GM12878 (cell line): ENCODE data around the gene OR10V1. TPM values are rescaled to one million over a fixed set of nuclear protein-coding genes. Genes with fewer than 3 reads are reported as not detected.

Source experiments
- ATAC-seq: fragments of 200-7000 bp; cut with Tn5 transposase; 3 replicates; pipeline ENCODE4 v1.9.1; 2020; ENCODE audit warnings: mild to moderate bottlenecking, moderate library complexity
- BruUV-seq: library from RNA; stranded (reverse); fragments of 400-500 nt; replicated peaks from 2 replicates; lab custom pipeline; 2021; lab: Mats Ljungman, UMichigan
- CTCF ChIA-PET: fragments of 300-600 bp; sonication (Branson Sonifier 250); formaldehyde crosslinking; extraction: SDS; loops from one replicate; lab custom pipeline; 2021; ENCODE audit warnings: inconsistent platforms; lab: Yijun Ruan, JAX
- POLR2A ChIA-PET: fragments of 350-600 bp; formaldehyde crosslinking; extraction: SDS; loops from one replicate; lab custom pipeline; 2021; ENCODE audit warnings: inconsistent platforms; lab: Charles Lee
- RAD21 ChIA-PET: fragments of 300-600 bp; sonication (Branson Sonifier 250); formaldehyde crosslinking; loops from one replicate; lab custom pipeline; 2023; ENCODE audit warnings: antibody characterized with exemption; ENCODE audit not compliant: unreplicated experiment; lab: Charles Lee
- SMC1A ChIA-PET: fragments of 300-600 bp; sonication (Branson Sonifier 250); formaldehyde crosslinking; loops from one replicate; lab custom pipeline; 2023; ENCODE audit not compliant: unreplicated experiment, uncharacterized antibody; lab: Charles Lee
- DNase-seq: peaks from one replicate; pipeline ENCODE4 v3.0.0-alpha.2; 2011; ENCODE audit warnings: low read depth, low spot score
- FAIRE-seq: peaks from 3 replicates; lab custom pipeline; 2011; peaks lifted over from hg19 to GRCh38; lab: Jason Lieb, UNC
- H2AFZ ChIP-seq: 2 replicates; pipeline ENCODE4 v1.6.0; 2011; ENCODE audit warnings: low read depth, low read length, control low read depth; ENCODE audit not compliant: control insufficient read depth
- H3K27ac ChIP-seq: 2 replicates; pipeline ENCODE4 v1.5.1; 2011; ENCODE audit warnings: control low read depth; ENCODE audit not compliant: control insufficient read depth, insufficient read depth
- H3K27me3 ChIP-seq, 2 experiments: replicated peaks in 1 of 2; 2 replicates each; pipeline versions ENCODE4 v1.6.0 to v1.6.1; 2011; ENCODE audit warnings: low read length in 1 of 2; ENCODE audit not compliant: control insufficient read depth in 2 of 2, insufficient read depth in 2 of 2
- H3K36me3 ChIP-seq, 2 experiments: 2 replicates each; pipeline ENCODE4 v1.5.1; 2011; ENCODE audit warnings: low read length in 1 of 2; ENCODE audit not compliant: control insufficient read depth in 2 of 2, insufficient read depth in 2 of 2
- H3K4me1 ChIP-seq: 2 replicates; pipeline ENCODE4 v1.6.1; 2011; ENCODE audit warnings: mild to moderate bottlenecking, low read length, moderate library complexity, mixed read lengths; ENCODE audit not compliant: control insufficient read depth, insufficient read depth
- H3K4me2 ChIP-seq: 2 replicates; pipeline ENCODE4 v1.6.0; 2011; ENCODE audit warnings: control low read depth; ENCODE audit not compliant: control insufficient read depth, insufficient read depth
- H3K4me3 ChIP-seq: fragments of 200-600 bp; sonication (generic); 2 replicates; pipeline ENCODE4 v1.5.1; 2016
- H3K79me2 ChIP-seq: 2 replicates; pipeline ENCODE4 v1.6.0; 2011; ENCODE audit warnings: low read length; ENCODE audit not compliant: control insufficient read depth, insufficient read depth
- H3K9ac ChIP-seq: 2 replicates; pipeline ENCODE4 v1.8.0; 2011; ENCODE audit warnings: low read length, control low read depth, mixed read lengths; ENCODE audit not compliant: control insufficient read depth, insufficient read depth
- H3K9me3 ChIP-seq: replicated peaks from 3 replicates; pipeline ENCODE4 v1.5.1; 2011; ENCODE audit warnings: mild to moderate bottlenecking, low read length; ENCODE audit not compliant: control insufficient read depth, insufficient read depth
- H4K20me1 ChIP-seq: 2 replicates; pipeline ENCODE4 v1.6.0; 2011; ENCODE audit not compliant: control insufficient read depth, insufficient read depth
- BMI1 ChIP-seq: fragments of 450-650 bp; IDR thresholded peaks from 2 replicates; pipeline ENCODE4 v1.6.1; 2016; ENCODE audit warnings: mild to moderate bottlenecking, moderate library complexity, borderline replicate concordance
- CBX5 ChIP-seq: sonication (generic); IDR thresholded peaks from 2 replicates; pipeline ENCODE4 v1.6.1; 2016; ENCODE audit warnings: low read depth, moderate library complexity, mild to moderate bottlenecking, inconsistent platforms
- CEBPB ChIP-seq, 2 experiments: fragments of 150-350 bp in 1 of 2; IDR thresholded peaks; 2 replicates each; pipeline ENCODE4 v1.6.1; 2012 to 2014; ENCODE audit warnings: low read depth in 2 of 2, low read length in 2 of 2, borderline replicate concordance in 1 of 2, inconsistent platforms in 1 of 2
- EP300 ChIP-seq, 2 experiments: fragments of 150-350 bp in 1 of 2; IDR thresholded peaks; 2 replicates each; pipeline ENCODE4 v1.6.1; 2011 to 2012; ENCODE audit warnings: low read depth in 2 of 2, low read length in 2 of 2, borderline replicate concordance in 1 of 2, improper control_type of control experiment in 1 of 2, inconsistent platforms in 1 of 2; ENCODE audit not compliant: control insufficient read depth in 1 of 2
- FOS ChIP-seq: IDR thresholded peaks from 3 replicates; pipeline ENCODE4 v1.6.1; 2011; ENCODE audit warnings: borderline replicate concordance; ENCODE audit not compliant: insufficient read length; ENCODE audit errors: extremely low read depth
- HCFC1 ChIP-seq: fragments of 150-350 bp; IDR thresholded peaks from 2 replicates; pipeline ENCODE4 v1.6.1; 2014; ENCODE audit warnings: low read length
- KDM1A ChIP-seq: fragments of 200-600 bp; sonication (generic); IDR thresholded peaks from 2 replicates; pipeline ENCODE4 v1.6.1; 2016; ENCODE audit warnings: borderline replicate concordance
- LARP7 ChIP-seq: fragments of 450-650 bp; IDR thresholded peaks from 2 replicates; pipeline ENCODE4 v1.6.1; 2017; ENCODE audit warnings: mild to moderate bottlenecking
- NFIC ChIP-seq: IDR thresholded peaks from 2 replicates; pipeline ENCODE4 v1.6.1; 2012; ENCODE audit warnings: low read depth, mild to moderate bottlenecking, inconsistent platforms, low read length, moderate library complexity
- SMARCA5 ChIP-seq: fragments of 450-650 bp; IDR thresholded peaks from 2 replicates; pipeline ENCODE4 v1.6.1; 2017; ENCODE audit warnings: mild to moderate bottlenecking
- TAF1 ChIP-seq: IDR thresholded peaks from 2 replicates; pipeline ENCODE4 v1.6.1; 2011; ENCODE audit warnings: mild to moderate bottlenecking, low read depth, low read length, borderline replicate concordance
- WGBS: methylation state at CpG from one replicate; pipeline ENCODE4 v1.1.6; 2016; ENCODE audit warnings: low lambda C conversion rate; ENCODE audit not compliant: insufficient replicate concordance, insufficient coverage; ENCODE audit errors: missing lambda C conversion rate; 5-methylcytosine and 5-hydroxymethylcytosine counted together
- in situ Hi-C: fragments of 300-500 bp; cut with MboI; formaldehyde crosslinking; loops from 9 replicates; pipeline ENCODE4 v1.14.3; 2018; ENCODE audit warnings: mixed read lengths
- intact Hi-C: fragments of 100-400 bp; cut with micrococcal nuclease; formaldehyde crosslinking; loops from one replicate; pipeline ENCODE4 v1.14.2; 2022; ENCODE audit not compliant: unreplicated experiment
- polyA plus RNA-seq, 11 experiments: library from polyadenylated mRNA; depleted of rRNA in 4 of 11; unstranded in 6 of 11; stranded (reverse) in 5 of 11; fragments of >200 nt; fragmentation: Nextera tagmentation in 4 of 11; fragmentation: Illumina TruSeq in 1 of 11; extraction: Ambion mirVana in 4 of 11; extraction: Trizol in 1 of 11; gene quantifications; 1 replicate in 1 of 11; 2 replicates in 10 of 11; pipeline versions ENCODE4 v1.2.1 to v1.2.3, GENCODE V29; 2011 to 2016; ENCODE audit warnings: inconsistent platforms in 2 of 11, missing spikeins in 2 of 11, low read depth in 1 of 11
- total RNA-seq, 4 experiments: library from RNA; depleted of rRNA in 3 of 4; stranded (reverse); fragments of >200 nt in 3 of 4; fragmentation: Illumina TruSeq in 1 of 4; extraction: Trizol in 1 of 4; gene quantifications; 2 replicates each; pipeline versions ENCODE4 v1.2.1 to v1.2.3, GENCODE V29; 2013 to 2021
- TF ChIP-seq, protein P1 (sequence below): fragments of 450-650 bp; IDR thresholded peaks from 2 replicates; pipeline ENCODE4 v1.6.1; 2014; ENCODE audit warnings: mild to moderate bottlenecking
- TF ChIP-seq, protein P2 (sequence below): fragments of 450-650 bp; conservative IDR thresholded peaks from 2 replicates; pipeline ENCODE4 v1.6.1; 2017; ENCODE audit warnings: mild to moderate bottlenecking, moderate library complexity
- TF ChIP-seq, protein P3 (sequence below): fragments of 150-350 bp; IDR thresholded peaks from 2 replicates; pipeline ENCODE4 v1.6.1; 2014; ENCODE audit warnings: mild to moderate bottlenecking, low read depth, low read length
- TF ChIP-seq, protein P4 (sequence below): fragments of 450-650 bp; IDR thresholded peaks from 2 replicates; pipeline ENCODE4 v1.6.1; 2018; ENCODE audit warnings: mild to moderate bottlenecking, low read depth, moderate library complexity; ENCODE audit not compliant: partially characterized antibody

Gene OR10V1
- total and polyA plus RNA-seq, 10 of the 15 experiments (the other 5 are each of a cell fraction or from before 2014, with no cell fraction given), result not detected

DNA sequence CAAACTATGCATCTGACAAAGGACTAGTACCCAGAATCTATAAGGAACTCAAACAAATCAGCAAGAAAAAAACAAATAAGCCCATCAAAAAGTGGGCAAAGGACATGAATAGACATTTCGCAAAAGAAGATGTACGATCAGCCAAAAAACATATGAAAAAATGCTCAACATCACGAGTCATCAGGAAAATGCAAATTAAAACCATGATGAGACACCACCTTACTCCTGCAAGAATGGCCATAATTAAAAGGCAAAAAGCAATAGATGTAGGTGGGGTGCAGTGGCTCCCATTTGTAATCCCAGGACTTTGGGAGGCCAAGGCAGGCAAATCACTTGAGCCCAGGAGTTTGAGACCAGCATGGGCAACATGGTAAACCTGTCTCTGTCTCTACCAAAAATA is 10.4 kb upstream of the OR10V1 start (continued):
- TF ChIP-seq NFIC, result no peak
- no peak for TF ChIP-seq BMI1
- TF ChIP-seq, protein P1, sequence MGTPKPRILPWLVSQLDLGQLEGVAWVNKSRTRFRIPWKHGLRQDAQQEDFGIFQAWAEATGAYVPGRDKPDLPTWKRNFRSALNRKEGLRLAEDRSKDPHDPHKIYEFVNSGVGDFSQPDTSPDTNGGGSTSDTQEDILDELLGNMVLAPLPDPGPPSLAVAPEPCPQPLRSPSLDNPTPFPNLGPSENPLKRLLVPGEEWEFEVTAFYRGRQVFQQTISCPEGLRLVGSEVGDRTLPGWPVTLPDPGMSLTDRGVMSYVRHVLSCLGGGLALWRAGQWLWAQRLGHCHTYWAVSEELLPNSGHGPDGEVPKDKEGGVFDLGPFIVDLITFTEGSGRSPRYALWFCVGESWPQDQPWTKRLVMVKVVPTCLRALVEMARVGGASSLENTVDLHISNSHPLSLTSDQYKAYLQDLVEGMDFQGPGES, result no peak
- TF ChIP-seq SMARCA5, result no peak

DNA sequence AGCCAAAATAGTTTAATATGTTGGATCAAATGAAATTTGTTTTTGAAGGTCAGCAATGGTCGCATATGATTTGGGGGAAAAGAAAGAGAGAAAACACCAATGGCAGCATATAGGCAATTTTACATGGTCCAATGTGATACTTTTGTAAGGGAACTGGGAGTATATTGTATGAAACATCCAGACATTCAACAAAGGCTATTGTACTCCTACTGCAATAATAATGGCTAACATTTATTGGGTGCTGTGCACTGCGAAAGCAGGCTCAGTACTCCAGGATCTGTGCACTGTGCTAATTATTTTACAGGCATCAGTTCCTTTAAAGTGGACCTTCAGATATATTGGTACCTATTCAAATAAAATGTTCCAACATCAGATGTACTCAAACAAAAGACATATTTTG is 5.9 kb upstream of the OR10V1 start:
- RAD21 ChIA-PET, result no interaction called here
- no peak for DNase-seq
- TF ChIP-seq EP300 (IDR thresholded peaks at IDR 0.05; ENCODE audit: borderline replicate concordance in 1 of 2, control insufficient read depth in 1 of 2, low read depth in 2 of 2, low read length in 2 of 2), result no peak
- TF ChIP-seq FOS, result no peak
- TF ChIP-seq KDM1A, result no peak
- TF ChIP-seq, protein P2, sequence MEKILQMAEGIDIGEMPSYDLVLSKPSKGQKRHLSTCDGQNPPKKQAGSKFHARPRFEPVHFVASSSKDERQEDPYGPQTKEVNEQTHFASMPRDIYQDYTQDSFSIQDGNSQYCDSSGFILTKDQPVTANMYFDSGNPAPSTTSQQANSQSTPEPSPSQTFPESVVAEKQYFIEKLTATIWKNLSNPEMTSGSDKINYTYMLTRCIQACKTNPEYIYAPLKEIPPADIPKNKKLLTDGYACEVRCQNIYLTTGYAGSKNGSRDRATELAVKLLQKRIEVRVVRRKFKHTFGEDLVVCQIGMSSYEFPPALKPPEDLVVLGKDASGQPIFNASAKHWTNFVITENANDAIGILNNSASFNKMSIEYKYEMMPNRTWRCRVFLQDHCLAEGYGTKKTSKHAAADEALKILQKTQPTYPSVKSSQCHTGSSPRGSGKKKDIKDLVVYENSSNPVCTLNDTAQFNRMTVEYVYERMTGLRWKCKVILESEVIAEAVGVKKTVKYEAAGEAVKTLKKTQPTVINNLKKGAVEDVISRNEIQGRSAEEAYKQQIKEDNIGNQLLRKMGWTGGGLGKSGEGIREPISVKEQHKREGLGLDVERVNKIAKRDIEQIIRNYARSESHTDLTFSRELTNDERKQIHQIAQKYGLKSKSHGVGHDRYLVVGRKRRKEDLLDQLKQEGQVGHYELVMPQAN, result no peak
- no peak for TF ChIP-seq TAF1
- TF ChIP-seq, protein P3, sequence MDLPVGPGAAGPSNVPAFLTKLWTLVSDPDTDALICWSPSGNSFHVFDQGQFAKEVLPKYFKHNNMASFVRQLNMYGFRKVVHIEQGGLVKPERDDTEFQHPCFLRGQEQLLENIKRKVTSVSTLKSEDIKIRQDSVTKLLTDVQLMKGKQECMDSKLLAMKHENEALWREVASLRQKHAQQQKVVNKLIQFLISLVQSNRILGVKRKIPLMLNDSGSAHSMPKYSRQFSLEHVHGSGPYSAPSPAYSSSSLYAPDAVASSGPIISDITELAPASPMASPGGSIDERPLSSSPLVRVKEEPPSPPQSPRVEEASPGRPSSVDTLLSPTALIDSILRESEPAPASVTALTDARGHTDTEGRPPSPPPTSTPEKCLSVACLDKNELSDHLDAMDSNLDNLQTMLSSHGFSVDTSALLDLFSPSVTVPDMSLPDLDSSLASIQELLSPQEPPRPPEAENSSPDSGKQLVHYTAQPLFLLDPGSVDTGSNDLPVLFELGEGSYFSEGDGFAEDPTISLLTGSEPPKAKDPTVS, result no peak
- TF ChIP-seq LARP7, result no peak
- no peak for TF ChIP-seq HCFC1
- no peak for TF ChIP-seq CBX5
- no peak for TF ChIP-seq CEBPB (IDR thresholded peaks at IDR 0.05; ENCODE audit: borderline replicate concordance in 1 of 2, low read depth in 2 of 2, low read length in 2 of 2)
- TF ChIP-seq, protein P4, sequence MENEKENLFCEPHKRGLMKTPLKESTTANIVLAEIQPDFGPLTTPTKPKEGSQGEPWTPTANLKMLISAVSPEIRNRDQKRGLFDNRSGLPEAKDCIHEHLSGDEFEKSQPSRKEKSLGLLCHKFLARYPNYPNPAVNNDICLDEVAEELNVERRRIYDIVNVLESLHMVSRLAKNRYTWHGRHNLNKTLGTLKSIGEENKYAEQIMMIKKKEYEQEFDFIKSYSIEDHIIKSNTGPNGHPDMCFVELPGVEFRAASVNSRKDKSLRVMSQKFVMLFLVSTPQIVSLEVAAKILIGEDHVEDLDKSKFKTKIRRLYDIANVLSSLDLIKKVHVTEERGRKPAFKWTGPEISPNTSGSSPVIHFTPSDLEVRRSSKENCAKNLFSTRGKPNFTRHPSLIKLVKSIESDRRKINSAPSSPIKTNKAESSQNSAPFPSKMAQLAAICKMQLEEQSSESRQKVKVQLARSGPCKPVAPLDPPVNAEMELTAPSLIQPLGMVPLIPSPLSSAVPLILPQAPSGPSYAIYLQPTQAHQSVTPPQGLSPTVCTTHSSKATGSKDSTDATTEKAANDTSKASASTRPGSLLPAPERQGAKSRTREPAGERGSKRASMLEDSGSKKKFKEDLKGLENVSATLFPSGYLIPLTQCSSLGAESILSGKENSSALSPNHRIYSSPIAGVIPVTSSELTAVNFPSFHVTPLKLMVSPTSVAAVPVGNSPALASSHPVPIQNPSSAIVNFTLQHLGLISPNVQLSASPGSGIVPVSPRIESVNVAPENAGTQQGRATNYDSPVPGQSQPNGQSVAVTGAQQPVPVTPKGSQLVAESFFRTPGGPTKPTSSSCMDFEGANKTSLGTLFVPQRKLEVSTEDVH, result no peak
- TF ChIP-seq, all 136 proteins: peak for 0
- BruUV-seq, result no TSS peak
- in situ Hi-C loops, result no loop called here
- SMC1A ChIA-PET, result no interaction called here
- Histone ChIP-seq H3K4me2 (no peak overlapping the region), H3K4me1 (no peaks in the 10 kb centered on the region), H3K36me3 (no peaks in the 10 kb centered on the region), H3K79me2 (no peaks in the 10 kb centered on the region), H3K4me3 (no peak overlapping the region), H3K27me3 (no peaks in the 10 kb centered on the region; a peak in 1 of 4 replicates), H3K9me3 (no peaks in the 10 kb centered on the region), H3K27ac (no peak overlapping the region), H4K20me1 (no peaks in the 10 kb centered on the region), H3K9ac (no peak overlapping the region), H2AFZ (no peak overlapping the region)
- CTCF ChIA-PET, result no interaction called here
- POLR2A ChIA-PET, result interaction anchor here (0.7 kb wide), 1 partner anchor 55 kb away, joined by 3 read pairs; no protein-coding TSS in a partner anchor
- intact Hi-C loops, result no loop called here
- 18% methylated on average over 2 of the region's 2 CpGs for WGBS
- ATAC-seq (no peak), FAIRE-seq (no peak)
